Diencephalon (tissue), 1 donor: ENCODE data around the gene PALB2. TPM values are rescaled to one million over a fixed set of nuclear protein-coding genes. Genes with fewer than 3 reads are reported as not detected.

ENCODE experiments used
- total RNA-seq: library from RNA; depleted of rRNA; stranded (reverse); fragments of >200 nt; gene quantifications from one replicate; pipeline ENCODE4 v1.2.3, GENCODE V29; 2014

PALB2 gene
- 15.5 TPM for total RNA-seq

GRCh38 chr16:23640931-23641765 lies at the start of gene PALB2, which contains the start of gene DCTN5:
Gene PALB2 (minus strand): TSS chr16:23641310. CDS start chr16:23641157, 153 bp downstream.
Gene DCTN5 (plus strand): TSS chr16:23641466. CDS start chr16:23641543, 77 bp downstream.

GRCh38 chr16:23678430-23679273 lies 37.5 kb upstream of the PALB2 start, which contains the start of gene PLK1:
Gene PLK1 (plus strand): TSS chr16:23678889. CDS start chr16:23678933, 44 bp downstream.

GRCh38 chr16:23595951-23596720 lies 45.0 kb downstream of the PALB2 start, which contains the start of gene NDUFAB1:
Gene NDUFAB1 (minus strand): TSS chr16:23596316. CDS start chr16:23596290, 26 bp downstream.

GRCh38 chr16:23556881-23557778 lies 84.0 kb downstream of the PALB2 start, which contains the start of the genes EARS2 and UBFD1:
Gene EARS2 (minus strand): TSS chr16:23557350. CDS start chr16:23557343, 7 bp downstream.
Gene UBFD1 (plus strand): TSS chr16:23557727. CDS start chr16:23557743, 16 bp downstream.

Other genes with a start within 250 kb of the PALB2 start
- 17.3 TPM for gene COG7, start 188.1 kb downstream of the PALB2 start, total RNA-seq
- gene GGA2, start 130.8 kb downstream of the PALB2 start, total RNA-seq, result 26.3 TPM
- gene EARS2, start 84.0 kb downstream of the PALB2 start, total RNA-seq, result 39.0 TPM
- 121 TPM for gene UBFD1, start 83.6 kb downstream of the PALB2 start, total RNA-seq
- 119 TPM for gene NDUFAB1, start 45.0 kb downstream of the PALB2 start, total RNA-seq
- gene DCTN5, start 156 bp upstream of the PALB2 start, total RNA-seq, result 89.7 TPM
- gene PLK1, start 37.6 kb upstream of the PALB2 start, total RNA-seq, result 5.1 TPM
- gene ERN2, start 71.9 kb upstream of the PALB2 start, total RNA-seq, result not detected
- gene CHP2, start 113.7 kb upstream of the PALB2 start, total RNA-seq, result 1.2 TPM
- 70.6 TPM for gene PRKCB, start 194.7 kb upstream of the PALB2 start, total RNA-seq